ENCODE results near the gene COPS6.

The COPS6 gene

DNA sequence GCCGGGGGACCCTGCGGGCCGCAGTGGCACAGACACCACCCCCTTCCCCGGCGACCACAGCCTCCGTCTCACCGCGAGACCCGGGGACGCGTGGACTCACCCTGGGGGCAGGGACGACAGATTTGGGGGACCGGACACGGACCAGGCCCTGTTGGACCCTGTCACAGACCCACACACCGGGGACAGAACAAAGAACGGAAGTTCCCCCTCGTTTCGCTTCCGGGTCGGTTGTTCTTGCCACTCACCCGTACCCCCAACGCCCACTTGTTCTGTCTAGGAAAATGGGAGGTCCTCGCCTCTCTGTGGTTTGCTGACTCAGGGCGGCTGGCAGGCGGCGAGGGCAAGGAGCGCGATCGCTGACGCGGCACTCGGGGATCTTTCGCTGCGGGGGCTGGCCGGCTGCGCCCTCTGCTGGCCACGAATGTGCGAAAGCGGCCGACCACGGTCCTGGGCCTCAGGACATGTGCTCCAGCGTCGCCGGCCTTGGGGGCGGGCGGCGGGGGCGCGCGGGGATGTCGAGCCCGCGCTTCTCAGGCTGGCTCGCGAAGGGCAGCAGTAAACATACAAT lies 7.2 kb upstream of the COPS6 start, which contains the start of gene ZNF3 (continued):
- TF ChIP-seq, protein P1, sequence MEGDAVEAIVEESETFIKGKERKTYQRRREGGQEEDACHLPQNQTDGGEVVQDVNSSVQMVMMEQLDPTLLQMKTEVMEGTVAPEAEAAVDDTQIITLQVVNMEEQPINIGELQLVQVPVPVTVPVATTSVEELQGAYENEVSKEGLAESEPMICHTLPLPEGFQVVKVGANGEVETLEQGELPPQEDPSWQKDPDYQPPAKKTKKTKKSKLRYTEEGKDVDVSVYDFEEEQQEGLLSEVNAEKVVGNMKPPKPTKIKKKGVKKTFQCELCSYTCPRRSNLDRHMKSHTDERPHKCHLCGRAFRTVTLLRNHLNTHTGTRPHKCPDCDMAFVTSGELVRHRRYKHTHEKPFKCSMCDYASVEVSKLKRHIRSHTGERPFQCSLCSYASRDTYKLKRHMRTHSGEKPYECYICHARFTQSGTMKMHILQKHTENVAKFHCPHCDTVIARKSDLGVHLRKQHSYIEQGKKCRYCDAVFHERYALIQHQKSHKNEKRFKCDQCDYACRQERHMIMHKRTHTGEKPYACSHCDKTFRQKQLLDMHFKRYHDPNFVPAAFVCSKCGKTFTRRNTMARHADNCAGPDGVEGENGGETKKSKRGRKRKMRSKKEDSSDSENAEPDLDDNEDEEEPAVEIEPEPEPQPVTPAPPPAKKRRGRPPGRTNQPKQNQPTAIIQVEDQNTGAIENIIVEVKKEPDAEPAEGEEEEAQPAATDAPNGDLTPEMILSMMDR (tag by site-specific recombination; IDR thresholded peaks at IDR 0.05) = peak; percentile 98
- TF ChIP-seq, protein P2, sequence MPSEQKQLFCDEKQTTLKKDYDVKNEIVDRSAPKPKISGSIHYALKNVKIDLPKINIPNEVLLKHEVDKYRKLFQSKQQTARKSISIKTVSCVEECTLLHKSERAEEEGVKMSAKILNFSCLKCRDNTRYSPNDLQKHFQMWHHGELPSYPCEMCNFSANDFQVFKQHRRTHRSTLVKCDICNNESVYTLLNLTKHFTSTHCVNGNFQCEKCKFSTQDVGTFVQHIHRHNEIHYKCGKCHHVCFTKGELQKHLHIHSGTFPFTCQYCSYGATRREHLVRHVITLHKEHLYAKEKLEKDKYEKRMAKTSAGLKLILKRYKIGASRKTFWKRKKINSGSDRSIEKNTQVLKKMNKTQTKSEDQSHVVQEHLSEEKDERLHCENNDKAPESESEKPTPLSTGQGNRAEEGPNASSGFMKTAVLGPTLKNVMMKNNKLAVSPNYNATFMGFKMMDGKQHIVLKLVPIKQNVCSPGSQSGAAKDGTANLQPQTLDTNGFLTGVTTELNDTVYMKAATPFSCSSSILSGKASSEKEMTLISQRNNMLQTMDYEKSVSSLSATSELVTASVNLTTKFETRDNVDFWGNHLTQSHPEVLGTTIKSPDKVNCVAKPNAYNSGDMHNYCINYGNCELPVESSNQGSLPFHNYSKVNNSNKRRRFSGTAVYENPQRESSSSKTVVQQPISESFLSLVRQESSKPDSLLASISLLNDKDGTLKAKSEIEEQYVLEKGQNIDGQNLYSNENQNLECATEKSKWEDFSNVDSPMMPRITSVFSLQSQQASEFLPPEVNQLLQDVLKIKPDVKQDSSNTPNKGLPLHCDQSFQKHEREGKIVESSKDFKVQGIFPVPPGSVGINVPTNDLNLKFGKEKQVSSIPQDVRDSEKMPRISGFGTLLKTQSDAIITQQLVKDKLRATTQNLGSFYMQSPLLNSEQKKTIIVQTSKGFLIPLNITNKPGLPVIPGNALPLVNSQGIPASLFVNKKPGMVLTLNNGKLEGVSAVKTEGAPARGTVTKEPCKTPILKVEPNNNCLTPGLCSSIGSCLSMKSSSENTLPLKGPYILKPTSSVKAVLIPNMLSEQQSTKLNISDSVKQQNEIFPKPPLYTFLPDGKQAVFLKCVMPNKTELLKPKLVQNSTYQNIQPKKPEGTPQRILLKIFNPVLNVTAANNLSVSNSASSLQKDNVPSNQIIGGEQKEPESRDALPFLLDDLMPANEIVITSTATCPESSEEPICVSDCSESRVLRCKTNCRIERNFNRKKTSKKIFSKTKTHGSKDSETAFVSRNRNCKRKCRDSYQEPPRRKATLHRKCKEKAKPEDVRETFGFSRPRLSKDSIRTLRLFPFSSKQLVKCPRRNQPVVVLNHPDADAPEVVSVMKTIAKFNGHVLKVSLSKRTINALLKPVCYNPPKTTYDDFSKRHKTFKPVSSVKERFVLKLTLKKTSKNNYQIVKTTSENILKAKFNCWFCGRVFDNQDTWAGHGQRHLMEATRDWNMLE (tag by site-specific recombination; conservative IDR thresholded peaks at IDR 0.05; ENCODE audit: low read depth) = peak; percentile 98
- TF ChIP-seq HOXD13 (CRISPR knock-in tag; IDR thresholded peaks at IDR 0.05; ENCODE audit: borderline replicate concordance) (no peak), ZNF184 (tag by site-specific recombination; IDR thresholded peaks at IDR 0.05) (peak; percentile 36; the same call in 1 of the 2 replicates), ZNF2 (tag by site-specific recombination; IDR thresholded peaks at IDR 0.05) (peak; percentile 98), ZNF596 (tag by site-specific recombination; IDR thresholded peaks at IDR 0.05) (no peak), ZNF837 (tag by site-specific recombination; IDR thresholded peaks at IDR 0.05) (no peak), ZSCAN16 (tag by site-specific recombination; IDR thresholded peaks at IDR 0.05) (no peak), ZNF266 (tag by site-specific recombination; IDR thresholded peaks at IDR 0.05; ENCODE audit: low read depth) (no peak), ZNF239 (tag by site-specific recombination; IDR thresholded peaks at IDR 0.05) (no peak), ZBTB17 (tag by site-specific recombination; IDR thresholded peaks at IDR 0.05) (peak; percentile 100), ZNF37A (tag by site-specific recombination; IDR thresholded peaks at IDR 0.05) (no peak), BCL11A (tag by site-specific recombination; IDR thresholded peaks at IDR 0.05; ENCODE audit: low read depth) (0 out of 2 replicates have a peak, but pooled peaks have one; percentile 72), HOXA7 (CRISPR knock-in tag; IDR thresholded peaks at IDR 0.05; ENCODE audit: borderline replicate concordance) (no peak), SALL2 (tag by site-specific recombination; IDR thresholded peaks at IDR 0.05; ENCODE audit: borderline replicate concordance) (no peak), ZNF600 (tag by site-specific recombination; IDR thresholded peaks at IDR 0.05) (peak; percentile 80), ZFP69B (tag by site-specific recombination; IDR thresholded peaks at IDR 0.05) (peak; percentile 68; the same call in 1 of the 2 replicates), ZNF560 (tag by site-specific recombination; IDR thresholded peaks at IDR 0.05; ENCODE audit: borderline replicate concordance) (no peak)
- TF ChIP-seq, protein P3, sequence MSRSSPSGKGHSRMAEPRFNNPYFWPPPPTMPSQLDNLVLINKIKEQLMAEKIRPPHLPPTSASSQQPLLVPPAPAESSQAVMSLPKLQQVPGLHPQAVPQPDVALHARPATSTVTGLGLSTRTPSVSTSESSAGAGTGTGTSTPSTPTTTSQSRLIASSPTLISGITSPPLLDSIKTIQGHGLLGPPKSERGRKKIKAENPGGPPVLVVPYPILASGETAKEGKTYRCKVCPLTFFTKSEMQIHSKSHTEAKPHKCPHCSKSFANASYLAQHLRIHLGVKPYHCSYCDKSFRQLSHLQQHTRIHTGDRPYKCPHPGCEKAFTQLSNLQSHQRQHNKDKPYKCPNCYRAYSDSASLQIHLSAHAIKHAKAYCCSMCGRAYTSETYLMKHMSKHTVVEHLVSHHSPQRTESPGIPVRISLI (tag by site-specific recombination; IDR thresholded peaks at IDR 0.05) = no peak
- TF ChIP-seq, protein P4, sequence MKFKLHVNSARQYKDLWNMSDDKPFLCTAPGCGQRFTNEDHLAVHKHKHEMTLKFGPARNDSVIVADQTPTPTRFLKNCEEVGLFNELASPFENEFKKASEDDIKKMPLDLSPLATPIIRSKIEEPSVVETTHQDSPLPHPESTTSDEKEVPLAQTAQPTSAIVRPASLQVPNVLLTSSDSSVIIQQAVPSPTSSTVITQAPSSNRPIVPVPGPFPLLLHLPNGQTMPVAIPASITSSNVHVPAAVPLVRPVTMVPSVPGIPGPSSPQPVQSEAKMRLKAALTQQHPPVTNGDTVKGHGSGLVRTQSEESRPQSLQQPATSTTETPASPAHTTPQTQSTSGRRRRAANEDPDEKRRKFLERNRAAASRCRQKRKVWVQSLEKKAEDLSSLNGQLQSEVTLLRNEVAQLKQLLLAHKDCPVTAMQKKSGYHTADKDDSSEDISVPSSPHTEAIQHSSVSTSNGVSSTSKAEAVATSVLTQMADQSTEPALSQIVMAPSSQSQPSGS (tag by site-specific recombination; IDR thresholded peaks at IDR 0.05; ENCODE audit: low read depth) = no peak
- TF ChIP-seq, protein P5, sequence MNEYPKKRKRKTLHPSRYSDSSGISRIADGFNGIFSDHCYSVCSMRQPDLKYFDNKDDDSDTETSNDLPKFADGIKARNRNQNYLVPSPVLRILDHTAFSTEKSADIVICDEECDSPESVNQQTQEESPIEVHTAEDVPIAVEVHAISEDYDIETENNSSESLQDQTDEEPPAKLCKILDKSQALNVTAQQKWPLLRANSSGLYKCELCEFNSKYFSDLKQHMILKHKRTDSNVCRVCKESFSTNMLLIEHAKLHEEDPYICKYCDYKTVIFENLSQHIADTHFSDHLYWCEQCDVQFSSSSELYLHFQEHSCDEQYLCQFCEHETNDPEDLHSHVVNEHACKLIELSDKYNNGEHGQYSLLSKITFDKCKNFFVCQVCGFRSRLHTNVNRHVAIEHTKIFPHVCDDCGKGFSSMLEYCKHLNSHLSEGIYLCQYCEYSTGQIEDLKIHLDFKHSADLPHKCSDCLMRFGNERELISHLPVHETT (tag by site-specific recombination; IDR thresholded peaks at IDR 0.05) = peak; percentile 93; the same call in 1 of the 2 replicates
- TF ChIP-seq, protein P6, sequence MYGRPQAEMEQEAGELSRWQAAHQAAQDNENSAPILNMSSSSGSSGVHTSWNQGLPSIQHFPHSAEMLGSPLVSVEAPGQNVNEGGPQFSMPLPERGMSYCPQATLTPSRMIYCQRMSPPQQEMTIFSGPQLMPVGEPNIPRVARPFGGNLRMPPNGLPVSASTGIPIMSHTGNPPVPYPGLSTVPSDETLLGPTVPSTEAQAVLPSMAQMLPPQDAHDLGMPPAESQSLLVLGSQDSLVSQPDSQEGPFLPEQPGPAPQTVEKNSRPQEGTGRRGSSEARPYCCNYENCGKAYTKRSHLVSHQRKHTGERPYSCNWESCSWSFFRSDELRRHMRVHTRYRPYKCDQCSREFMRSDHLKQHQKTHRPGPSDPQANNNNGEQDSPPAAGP (tag by site-specific recombination; IDR thresholded peaks at IDR 0.05) = peak; percentile 95
- TF ChIP-seq, protein P7, sequence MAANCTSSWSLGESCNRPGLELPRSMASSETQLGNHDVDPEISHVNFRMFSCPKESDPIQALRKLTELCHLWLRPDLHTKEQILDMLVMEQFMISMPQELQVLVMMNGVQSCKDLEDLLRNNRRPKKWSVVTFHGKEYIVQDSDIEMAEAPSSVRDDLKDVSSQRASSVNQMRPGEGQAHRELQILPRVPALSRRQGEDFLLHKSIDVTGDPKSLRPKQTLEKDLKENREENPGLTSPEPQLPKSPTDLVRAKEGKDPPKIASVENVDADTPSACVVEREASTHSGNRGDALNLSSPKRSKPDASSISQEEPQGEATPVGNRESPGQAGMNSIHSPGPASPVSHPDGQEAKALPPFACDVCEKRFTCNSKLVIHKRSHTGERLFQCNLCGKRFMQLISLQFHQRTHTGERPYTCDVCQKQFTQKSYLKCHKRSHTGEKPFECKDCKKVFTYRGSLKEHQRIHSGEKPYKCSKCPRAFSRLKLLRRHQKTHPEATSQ (tag by site-specific recombination; IDR thresholded peaks at IDR 0.05) = no peak; the same call in 1 of the 2 replicates

Data from HEK293 (cell line).